CD4-positive, CD25-positive, alpha-beta regulatory T cell (primary cell): ENCODE measurements around the gene TANC1. TPM values are rescaled to one million over a fixed set of nuclear protein-coding genes. Genes with fewer than 3 reads are reported as not detected.

Experiments used
- ATAC-seq, 2 donors: fragments of 150-1000 bp; cut with Tn5 transposase; one replicate each; pipeline ENCODE4 v1.10.0; 2021; ENCODE audit warnings: low read depth in 2 of 2, moderate number of reproducible peaks in 2 of 2, moderate library complexity in 1 of 2
- DNase-seq, 3 donors: peaks; one replicate each; pipeline versions ENCODE4 v3.0.0 to v3.0.0-alpha.2; 2012 to 2022; ENCODE audit warnings: mixed read lengths in 1 of 3
- H3K27ac ChIP-seq: one replicate; pipeline ENCODE4 v1.7.0; 2013; ENCODE audit warnings: mild to moderate bottlenecking, low read length; ENCODE audit not compliant: insufficient read depth, poor library complexity, severe bottlenecking
- H3K27me3 ChIP-seq: one replicate; pipeline ENCODE4 v1.7.0; 2013; ENCODE audit warnings: low read length; ENCODE audit not compliant: control insufficient read depth, insufficient read depth
- H3K36me3 ChIP-seq: one replicate; pipeline ENCODE4 v1.7.0; 2013; ENCODE audit warnings: mild to moderate bottlenecking, low read length, moderate library complexity; ENCODE audit not compliant: control insufficient read depth, insufficient read depth
- H3K4me1 ChIP-seq: 2 replicates; pipeline ENCODE4 v1.7.0; 2013; ENCODE audit warnings: mild to moderate bottlenecking, low read length; ENCODE audit not compliant: insufficient read depth, control insufficient read depth, poor library complexity, severe bottlenecking
- H3K4me3 ChIP-seq: one replicate; pipeline ENCODE4 v1.7.0; 2013; ENCODE audit warnings: low read depth, mild to moderate bottlenecking, low read length, moderate library complexity
- H3K9me3 ChIP-seq, 2 experiments: 1 replicate in 1 of 2; 2 replicates in 1 of 2; pipeline ENCODE4 v1.7.0; 2013; ENCODE audit warnings: low read length in 2 of 2, mild to moderate bottlenecking in 1 of 2, moderate library complexity in 1 of 2; ENCODE audit not compliant: control insufficient read depth in 2 of 2
- H3K27ac Mint-ChIP-seq, 3 donors: one replicate each; pipeline ENCODE4 v1.8.0; 2020 to 2022; ENCODE audit warnings: mild to moderate bottlenecking in 3 of 3, mixed read lengths in 3 of 3, moderate library complexity in 2 of 3
- H3K27me3 Mint-ChIP-seq: one replicate; pipeline ENCODE4 v1.8.0; 2022; ENCODE audit warnings: mild to moderate bottlenecking, mixed read lengths
- H3K36me3 Mint-ChIP-seq: one replicate; pipeline ENCODE4 v1.8.0; 2020; ENCODE audit warnings: mixed read lengths
- H3K4me1 Mint-ChIP-seq, 4 donors: one replicate each; pipeline ENCODE4 v1.8.0; 2020 to 2022; ENCODE audit warnings: mixed read lengths in 4 of 4, mild to moderate bottlenecking in 1 of 4
- H3K4me3 Mint-ChIP-seq, 4 donors: one replicate each; pipeline ENCODE4 v1.8.0; 2020 to 2022; ENCODE audit warnings: mild to moderate bottlenecking in 4 of 4, mixed read lengths in 4 of 4, moderate library complexity in 3 of 4
- H3K9me3 Mint-ChIP-seq, 7 donors: one replicate each; pipeline ENCODE4 v1.8.0; 2020 to 2022; ENCODE audit warnings: mixed read lengths in 7 of 7, mild to moderate bottlenecking in 3 of 7, moderate library complexity in 2 of 7
- polyA plus RNA-seq, 4 donors: library from polyadenylated mRNA; unstranded; fragments of 300-500 nt; fragmentation: Illumina TruSeq; gene quantifications; one replicate each; pipeline ENCODE4 v1.2.3, GENCODE V29; 2021
- total RNA-seq: library from RNA; stranded (reverse); gene quantifications from one replicate; pipeline ENCODE4 v1.2.3, GENCODE V29; 2022

TANC1 gene
- total and polyA plus RNA-seq, 5 donors from 2014 or later = 0.06 to 0.07 TPM; not detected in 3

DNA sequence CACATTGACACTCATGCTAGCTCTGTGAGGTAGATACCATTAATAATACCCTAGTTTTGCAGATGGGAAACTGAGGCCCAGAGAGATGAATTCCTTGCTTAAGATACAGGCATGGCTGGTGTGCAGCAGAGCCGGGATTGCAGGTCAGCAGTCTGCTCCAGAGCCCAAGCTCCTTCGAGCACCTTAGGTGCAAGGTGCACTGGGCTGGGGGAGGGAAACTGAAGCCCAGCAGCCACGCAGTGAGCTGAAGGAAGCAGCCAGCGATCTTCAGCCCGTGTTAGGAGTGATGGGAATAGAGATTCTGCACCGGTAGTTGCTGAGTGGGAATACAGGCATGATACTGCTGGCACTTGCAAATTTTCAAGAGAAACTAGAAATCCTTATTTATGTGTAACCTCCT is 50.6 kb downstream of the TANC1 start:
- Histone ChIP-seq H3K27ac (no peak overlapping the region), H3K4me3 (no peak overlapping the region), H3K27me3 (no peaks in the 10 kb centered on the region), H3K4me1 (no peaks in the 10 kb centered on the region), H3K9me3 (peaks cover 9 to 11% of the 10 kb centered on the region in 2 experiments), H3K36me3 (no peaks in the 10 kb centered on the region)
- no peak overlapping the region for H3K27ac Mint-ChIP-seq
- peaks cover 0 to 26% (median 8%) of the 10 kb centered on the region in 7 donors for H3K9me3 Mint-ChIP-seq
- no peaks in the 10 kb centered on the region for H3K36me3 Mint-ChIP-seq
- no peaks in the 10 kb centered on the region for H3K4me1 Mint-ChIP-seq
- no peaks in the 10 kb centered on the region for H3K27me3 Mint-ChIP-seq
- DNase-seq = no peak
- no peak for ATAC-seq
- H3K4me3 Mint-ChIP-seq = no peak overlapping the region

DNA sequence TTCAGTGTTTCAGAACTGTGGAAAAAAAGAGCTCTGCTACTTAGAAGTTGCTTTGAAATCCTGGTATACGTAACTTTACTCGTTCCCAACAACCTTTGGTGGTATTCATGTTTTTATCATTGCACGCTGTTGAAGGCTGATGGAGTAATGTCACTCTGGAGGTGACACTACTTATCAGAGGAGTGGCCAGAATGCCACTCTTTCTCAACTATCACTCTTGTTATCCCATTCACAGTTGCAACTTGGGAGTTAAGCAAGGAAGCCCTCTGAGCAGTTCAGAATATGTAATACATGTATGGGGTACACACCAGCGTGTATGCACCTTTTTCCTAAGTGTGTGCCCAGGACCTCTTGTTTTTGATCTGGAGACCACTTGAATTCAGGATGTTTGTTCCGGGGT is 53.6 kb downstream of the TANC1 start:
- H3K4me3 ChIP-seq = no peak overlapping the region
- Mint-ChIP-seq H3K9me3 (peaks cover 0 to 5% (median 0%) of the 10 kb centered on the region in 7 donors), H3K36me3 (no peaks in the 10 kb centered on the region), H3K27ac (no peak overlapping the region), H3K4me3 (no peak overlapping the region), H3K27me3 (peaks cover 4% of the 10 kb centered on the region), H3K4me1 (no peaks in the 10 kb centered on the region)
- H3K27me3 ChIP-seq = no peaks in the 10 kb centered on the region
- no peaks in the 10 kb centered on the region for H3K4me1 ChIP-seq
- DNase-seq (no peak), ATAC-seq (no peak)
- H3K9me3 ChIP-seq = no peaks in the 10 kb centered on the region
- H3K27ac ChIP-seq = no peak overlapping the region
- no peaks in the 10 kb centered on the region for H3K36me3 ChIP-seq

DNA sequence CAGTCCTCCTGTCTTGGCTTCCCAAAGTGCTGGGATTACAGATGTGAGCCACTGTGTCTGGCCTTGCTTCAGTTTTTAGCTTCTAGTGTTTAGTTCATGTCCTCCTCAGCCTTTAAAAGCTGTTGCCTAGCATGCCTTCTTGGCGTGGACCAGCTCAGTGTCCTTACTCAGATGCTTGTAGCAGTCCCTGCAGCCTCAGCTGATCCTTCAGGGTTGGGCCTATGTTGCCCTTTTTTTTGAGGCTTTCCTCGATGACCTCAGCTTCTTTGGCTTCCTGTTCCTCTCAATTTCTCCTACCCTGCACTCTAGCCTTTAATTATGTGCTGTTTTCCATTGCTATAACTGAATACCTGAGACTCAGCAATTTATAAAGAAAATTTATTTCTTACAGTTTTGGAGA is 57.7 kb downstream of the TANC1 start:
- DNase-seq (no peak), ATAC-seq (no peak)
- Histone ChIP-seq H3K27me3 (no peaks in the 10 kb centered on the region), H3K36me3 (no peaks in the 10 kb centered on the region), H3K9me3 (no peaks in the 10 kb centered on the region), H3K4me1 (no peaks in the 10 kb centered on the region), H3K27ac (no peak overlapping the region), H3K4me3 (no peak overlapping the region)
- Mint-ChIP-seq H3K27ac (no peak overlapping the region), H3K36me3 (no peaks in the 10 kb centered on the region), H3K9me3 (peaks cover 0 to 1% (median 0%) of the 10 kb centered on the region in 7 donors), H3K4me1 (no peaks in the 10 kb centered on the region), H3K4me3 (no peak overlapping the region), H3K27me3 (peaks cover 4% of the 10 kb centered on the region)

DNA sequence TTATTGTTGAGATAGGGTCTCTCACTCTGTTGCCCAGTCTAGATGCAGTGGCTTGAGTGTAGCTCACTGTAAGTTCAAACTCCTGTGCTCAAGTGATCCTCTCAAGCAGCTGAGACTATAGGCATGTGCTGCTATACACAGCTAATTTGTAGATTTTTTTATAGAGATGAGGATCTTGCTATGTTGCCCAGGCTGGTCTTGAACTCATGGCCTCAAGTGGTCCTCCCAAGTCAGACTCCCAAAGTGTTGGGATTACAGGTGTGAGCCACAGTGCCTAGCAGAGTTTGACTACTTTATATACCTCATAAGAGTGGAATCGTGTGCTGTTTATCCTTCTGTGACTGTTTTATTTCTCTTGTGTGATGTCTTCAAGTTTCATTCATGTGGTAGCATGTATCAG is 60.3 kb downstream of the TANC1 start:
- Histone ChIP-seq H3K4me1 (no peaks in the 10 kb centered on the region), H3K9me3 (no peaks in the 10 kb centered on the region), H3K36me3 (no peaks in the 10 kb centered on the region), H3K27ac (no peak overlapping the region), H3K27me3 (no peaks in the 10 kb centered on the region), H3K4me3 (no peak overlapping the region)
- Mint-ChIP-seq H3K9me3 (peaks cover 0 to 3% (median 0%) of the 10 kb centered on the region in 7 donors), H3K4me1 (no peaks in the 10 kb centered on the region), H3K4me3 (no peak overlapping the region), H3K27ac (no peak overlapping the region), H3K27me3 (peaks cover 9% of the 10 kb centered on the region), H3K36me3 (no peaks in the 10 kb centered on the region)
- ATAC-seq (no peak), DNase-seq (no peak)

DNA sequence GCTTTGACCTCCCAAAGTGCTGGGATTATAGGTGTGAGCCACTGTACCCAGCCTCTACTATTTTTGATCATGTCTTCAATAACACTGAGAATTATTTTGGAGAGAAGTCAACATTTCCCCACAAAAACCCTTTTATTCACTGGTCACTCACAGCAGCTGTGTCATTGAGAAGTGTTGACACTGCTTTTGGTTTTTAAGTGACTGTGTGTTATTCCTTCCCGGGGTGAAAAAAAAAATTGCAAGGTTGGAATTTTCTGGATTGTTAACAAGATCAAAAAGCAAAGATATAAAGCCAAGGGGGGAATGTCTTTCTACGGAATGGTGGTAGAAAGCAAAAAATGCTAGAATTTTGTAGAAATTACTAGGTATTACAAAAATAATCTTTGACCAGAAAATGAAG is 61.5 kb downstream of the TANC1 start:
- Histone ChIP-seq H3K9me3 (no peaks in the 10 kb centered on the region), H3K36me3 (no peaks in the 10 kb centered on the region), H3K4me3 (no peak overlapping the region), H3K27me3 (no peaks in the 10 kb centered on the region), H3K27ac (no peak overlapping the region), H3K4me1 (no peaks in the 10 kb centered on the region)
- ATAC-seq = no peak
- Mint-ChIP-seq H3K27me3 (peaks cover 9% of the 10 kb centered on the region), H3K4me1 (no peaks in the 10 kb centered on the region), H3K9me3 (peaks cover 0 to 3% (median 0%) of the 10 kb centered on the region in 7 donors), H3K4me3 (no peak overlapping the region), H3K36me3 (no peaks in the 10 kb centered on the region), H3K27ac (no peak overlapping the region)
- DNase-seq = no peak

DNA sequence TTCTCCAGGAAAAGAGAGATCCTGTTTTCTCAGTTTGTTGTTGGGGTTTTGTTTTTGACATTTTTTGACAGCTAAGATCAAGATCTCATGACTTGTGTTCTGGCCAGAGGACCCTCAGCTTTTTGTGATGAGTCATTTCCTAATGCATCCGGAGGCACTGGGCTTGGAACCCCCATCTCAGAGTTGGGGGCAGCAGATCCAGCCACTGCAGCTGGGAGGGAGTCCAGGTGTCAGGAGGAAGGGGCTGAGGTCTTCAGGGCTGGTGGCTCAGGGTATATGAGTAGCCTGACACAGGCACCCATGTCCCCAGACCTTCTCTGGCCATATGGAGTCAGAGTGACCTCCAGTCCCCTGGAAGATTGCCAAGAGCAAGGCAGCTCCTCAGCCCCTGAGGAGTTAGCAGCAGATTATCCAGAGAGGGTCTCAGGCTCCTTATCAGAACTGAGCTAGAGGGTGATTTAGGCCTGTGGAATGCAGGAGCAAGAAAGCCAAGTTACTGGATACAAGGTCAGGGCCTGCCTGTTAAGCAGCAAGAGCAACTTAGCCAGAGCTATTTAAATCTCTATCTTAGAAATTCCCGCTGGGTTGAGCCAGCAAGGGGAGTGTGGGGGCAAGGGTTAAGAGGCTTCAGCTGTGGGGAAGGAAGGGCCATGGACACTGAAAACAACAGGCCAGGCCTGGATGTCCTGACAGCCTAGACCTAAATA is 62.4 kb downstream of the TANC1 start:
- no peak for ATAC-seq
- H3K4me3 ChIP-seq = no peak overlapping the region
- H3K4me1 ChIP-seq = no peaks in the 10 kb centered on the region
- H3K9me3 Mint-ChIP-seq = peaks cover 0 to 3% (median 0%) of the 10 kb centered on the region in 7 donors
- peaks cover 5% of the 10 kb centered on the region for H3K27me3 Mint-ChIP-seq
- H3K4me3 Mint-ChIP-seq = no peak overlapping the region
- no peaks in the 10 kb centered on the region for H3K9me3 ChIP-seq
- no peaks in the 10 kb centered on the region for H3K36me3 ChIP-seq
- DNase-seq = no peak
- no peak overlapping the region for H3K27ac Mint-ChIP-seq
- no peaks in the 10 kb centered on the region for H3K36me3 Mint-ChIP-seq
- H3K4me1 Mint-ChIP-seq = no peaks in the 10 kb centered on the region
- H3K27ac ChIP-seq = no peak overlapping the region
- H3K27me3 ChIP-seq = no peaks in the 10 kb centered on the region

DNA sequence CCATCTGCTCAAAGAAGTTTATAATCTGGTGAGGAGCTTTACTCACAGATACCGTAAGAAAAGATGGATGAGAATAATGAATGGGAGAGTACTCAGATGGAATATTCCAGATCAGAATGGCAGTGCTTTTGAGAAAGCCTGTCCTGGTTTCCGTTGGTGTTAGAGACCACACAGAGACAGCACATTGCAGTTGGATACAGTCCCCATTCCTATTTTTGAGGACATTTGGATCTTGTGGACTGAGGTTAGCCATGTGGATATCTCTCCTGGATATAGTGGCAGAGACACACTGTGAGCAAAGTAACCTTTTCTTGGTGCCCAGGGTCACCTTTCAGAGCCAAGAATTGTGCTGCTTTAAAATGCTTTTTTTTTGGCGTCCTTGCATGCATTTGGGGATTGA is 63.7 kb downstream of the TANC1 start:
- H3K27me3 Mint-ChIP-seq = peaks cover 5% of the 10 kb centered on the region
- no peak overlapping the region for H3K27ac ChIP-seq
- H3K36me3 ChIP-seq = no peaks in the 10 kb centered on the region
- DNase-seq (no peak), ATAC-seq (no peak)
- no peak overlapping the region for H3K27ac Mint-ChIP-seq
- H3K4me3 Mint-ChIP-seq = no peak overlapping the region
- no peak overlapping the region for H3K4me3 ChIP-seq
- no peaks in the 10 kb centered on the region for H3K27me3 ChIP-seq
- no peaks in the 10 kb centered on the region for H3K4me1 Mint-ChIP-seq
- no peaks in the 10 kb centered on the region for H3K9me3 ChIP-seq
- no peaks in the 10 kb centered on the region for H3K4me1 ChIP-seq
- no peaks in the 10 kb centered on the region for H3K36me3 Mint-ChIP-seq
- H3K9me3 Mint-ChIP-seq = peaks cover 0 to 3% (median 0%) of the 10 kb centered on the region in 7 donors

DNA sequence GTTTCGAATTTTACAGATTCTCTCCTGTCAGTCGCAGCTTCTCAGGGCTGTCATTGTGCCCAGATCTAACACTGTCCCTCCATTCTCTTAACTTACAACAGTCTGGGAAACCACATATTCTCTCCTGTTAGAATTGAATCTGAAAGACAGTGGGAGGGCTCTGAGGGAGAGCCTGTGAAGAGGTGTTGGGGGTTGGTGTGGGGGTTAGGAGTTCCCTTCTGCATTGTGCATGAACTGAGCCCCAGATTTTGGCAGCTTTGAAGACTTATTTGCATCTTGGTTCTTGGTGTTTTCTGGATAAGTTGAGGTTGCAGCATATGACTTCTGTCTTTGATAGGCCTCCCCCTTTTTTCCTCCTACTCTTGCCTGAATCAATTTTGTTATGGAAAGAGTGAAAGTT is 64.1 kb downstream of the TANC1 start:
- H3K4me1 Mint-ChIP-seq = no peaks in the 10 kb centered on the region
- no peaks in the 10 kb centered on the region for H3K36me3 Mint-ChIP-seq

More for the DNA sequence above, 64.1 kb downstream of the TANC1 start:
- Mint-ChIP-seq H3K27ac (no peak overlapping the region), H3K27me3 (peaks cover 5% of the 10 kb centered on the region), H3K4me3 (no peak overlapping the region), H3K9me3 (peaks cover 0 to 2% (median 0%) of the 10 kb centered on the region in 7 donors)
- H3K27ac ChIP-seq = no peak overlapping the region
- no peaks in the 10 kb centered on the region for H3K27me3 ChIP-seq
- H3K36me3 ChIP-seq = no peaks in the 10 kb centered on the region
- ATAC-seq = no peak
- no peaks in the 10 kb centered on the region for H3K4me1 ChIP-seq
- no peak overlapping the region for H3K4me3 ChIP-seq
- no peak for DNase-seq
- no peaks in the 10 kb centered on the region for H3K9me3 ChIP-seq
